IPS-18c (cell line): Measurements from ENCODE around the gene SPAM1.
"Not testable (repeated sequence)": the region's sequence is repeated elsewhere in the genome, so short reads cannot be mapped to it uniquely, and the experiment has no call there.

ENCODE experiments used
- H3K4me3 ChIP-seq: 2 replicates; pipeline ENCODE4 v1.7.0; 2013; ENCODE audit warnings: low read depth, mild to moderate bottlenecking, low read length, moderate library complexity; ENCODE audit not compliant: insufficient read depth
- H3K9me3 ChIP-seq: one replicate; pipeline ENCODE4 v1.6.1; 2013; ENCODE audit warnings: mild to moderate bottlenecking, low read length, moderate library complexity; ENCODE audit not compliant: control insufficient read depth, insufficient read depth

Gene SPAM1

GRCh38 chr7:123995617-123996326 lies 70.7 kb downstream of the SPAM1 start:
- H3K9me3 ChIP-seq: no peaks in the 10 kb centered on the region

GRCh38 chr7:123996327-123996625 lies 71.2 kb downstream of the SPAM1 start:
- Histone ChIP-seq H3K4me3 (no peak overlapping the region), H3K9me3 (no peaks in the 10 kb centered on the region)

More at GRCh38 chr7:123995617-123996326, 70.7 kb downstream of the SPAM1 start:
- no peak overlapping the region for H3K4me3 ChIP-seq

- Histone ChIP-seq H3K4me3 (no peak overlapping the region), H3K9me3 (no peaks in the 10 kb centered on the region)
Measured at GRCh38 chr7:123998921-123999320, 73.9 kb downstream of the SPAM1 start.

- no peak overlapping the region for H3K4me3 ChIP-seq
Measured at GRCh38 chr7:123999703-124000102, 74.7 kb downstream of the SPAM1 start.

GRCh38 chr7:124008296-124008695 lies 83.3 kb downstream of the SPAM1 start:
- not testable (repeated sequence) for H3K9me3 ChIP-seq, H3K4me3 ChIP-seq

More at GRCh38 chr7:123999703-124000102, 74.7 kb downstream of the SPAM1 start:
- no peaks in the 10 kb centered on the region for H3K9me3 ChIP-seq

- Histone ChIP-seq H3K9me3 (no peaks in the 10 kb centered on the region), H3K4me3 (no peak overlapping the region)
Measured at GRCh38 chr7:124009321-124009720, 84.3 kb downstream of the SPAM1 start.
